ENCODE results near the gene CDH4.
A peak's percentile ranks its signal among the peaks of the same experiment; 100 is the strongest.

The CDH4 gene

GRCh38 chr20:61896058-61896961 is 644.2 kb downstream of the CDH4 start:
- DNase-seq: peak in 40 of 56 donors; percentile 4 to 67 (median 24)

GRCh38 chr20:61897401-61898295 is 645.6 kb downstream of the CDH4 start:
- no peak for DNase-seq

GRCh38 chr20:61898405-61898804 is 646.3 kb downstream of the CDH4 start:
- no peak for DNase-seq

GRCh38 chr20:61900011-61900944 is 648.2 kb downstream of the CDH4 start:
- DNase-seq: peak in 36 of 56 donors; percentile 4 to 77 (median 26)

DNA sequence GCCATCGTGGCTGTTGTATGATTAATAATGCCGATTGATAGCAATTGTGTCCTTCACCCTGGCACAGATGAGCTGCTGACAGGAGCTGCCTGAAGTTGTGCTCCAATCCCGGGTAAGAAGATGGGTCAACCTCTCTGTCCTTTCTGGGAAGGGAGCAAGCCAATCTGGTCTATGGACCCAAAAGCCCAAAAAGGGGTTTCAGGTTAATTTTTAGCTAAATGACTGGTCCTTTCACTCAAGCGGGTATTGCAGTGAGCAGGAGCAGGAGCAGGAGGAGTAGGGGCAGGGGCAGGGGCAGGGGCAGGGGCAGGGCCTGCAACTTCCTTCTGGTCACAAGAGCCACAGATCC is 648.9 kb downstream of the CDH4 start:
- DNase-seq: no peak

GRCh38 chr20:61901392-61902220 is 649.5 kb downstream of the CDH4 start:
- DNase-seq: no peak

- no peak for DNase-seq
Observed at GRCh38 chr20:61902221-61902869, 650.3 kb downstream of the CDH4 start.

DNA sequence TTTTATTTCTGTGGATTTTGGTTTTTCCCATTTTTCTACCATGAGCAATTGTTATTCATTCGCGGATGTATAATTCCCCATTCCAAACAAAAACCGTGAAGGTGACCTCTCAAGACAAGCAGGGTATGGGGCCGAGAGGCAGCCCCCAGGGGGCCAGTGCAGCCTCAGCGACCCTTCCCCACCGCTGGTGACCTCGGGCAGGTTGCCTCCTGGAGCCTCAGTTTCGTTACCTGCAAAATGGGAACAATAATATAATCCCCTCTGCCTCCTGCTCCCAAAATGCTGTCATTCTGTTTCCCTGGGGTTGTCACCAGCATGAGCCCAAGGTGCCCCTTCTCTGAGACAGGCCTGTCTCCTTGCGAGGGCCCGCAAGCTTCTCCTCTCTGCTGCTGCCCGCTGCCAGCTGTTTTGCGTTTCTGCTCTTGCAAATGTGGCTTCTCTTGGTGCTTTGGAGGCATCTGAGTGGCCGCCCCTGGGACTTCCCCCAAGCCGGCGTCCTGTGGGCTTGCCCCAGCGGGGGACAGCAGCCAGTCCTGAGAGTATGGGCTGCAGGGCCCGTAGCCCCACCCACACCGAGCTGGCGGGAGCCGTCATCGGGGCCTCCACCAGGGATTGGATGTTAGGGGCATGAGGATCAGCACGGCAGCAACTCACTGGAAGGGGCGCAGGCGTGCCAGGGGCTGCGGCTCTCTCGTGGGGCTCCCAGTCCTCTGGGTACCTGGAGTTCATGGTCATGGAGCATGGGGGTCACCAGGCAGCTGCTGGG is 651.7 kb downstream of the CDH4 start:
- no peak for DNase-seq

- no peak for DNase-seq
Observed at GRCh38 chr20:61904456-61904855, 652.4 kb downstream of the CDH4 start.

DNA sequence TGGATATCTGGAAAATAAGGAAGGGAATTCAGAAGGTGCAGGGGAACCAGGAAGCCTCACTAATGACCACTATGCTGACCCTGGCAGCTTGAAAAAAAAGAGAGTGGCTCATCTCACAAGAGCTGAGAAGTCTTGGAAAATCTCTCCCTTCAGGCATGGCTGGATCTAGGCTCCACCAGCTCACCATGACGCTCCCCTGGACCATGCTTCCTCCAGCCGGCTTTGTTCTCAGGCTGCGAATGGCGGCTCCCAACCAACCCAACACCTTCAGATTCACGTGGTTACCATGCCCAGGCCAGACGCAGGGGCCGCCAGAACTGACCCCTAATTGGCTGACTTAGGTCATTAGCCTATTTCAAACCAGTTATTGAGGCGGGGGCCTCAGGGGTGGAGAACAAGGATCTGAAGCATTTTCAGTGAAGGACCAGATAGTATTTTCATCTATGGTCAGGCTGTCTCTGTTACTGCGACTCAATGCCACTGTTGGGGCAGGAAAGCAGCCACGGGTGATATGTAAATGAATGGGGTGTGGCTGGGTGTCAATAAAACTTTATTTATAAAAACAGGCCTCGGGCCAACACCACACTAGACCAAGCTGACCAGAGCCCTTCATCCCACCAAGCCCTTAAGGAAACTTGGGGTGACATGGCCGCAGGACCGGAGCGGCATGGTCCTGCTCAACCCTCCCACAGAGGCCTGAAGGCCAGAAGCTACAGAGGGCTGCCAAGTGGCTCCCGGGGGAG is 653.9 kb downstream of the CDH4 start:
- no peak for DNase-seq

DNA sequence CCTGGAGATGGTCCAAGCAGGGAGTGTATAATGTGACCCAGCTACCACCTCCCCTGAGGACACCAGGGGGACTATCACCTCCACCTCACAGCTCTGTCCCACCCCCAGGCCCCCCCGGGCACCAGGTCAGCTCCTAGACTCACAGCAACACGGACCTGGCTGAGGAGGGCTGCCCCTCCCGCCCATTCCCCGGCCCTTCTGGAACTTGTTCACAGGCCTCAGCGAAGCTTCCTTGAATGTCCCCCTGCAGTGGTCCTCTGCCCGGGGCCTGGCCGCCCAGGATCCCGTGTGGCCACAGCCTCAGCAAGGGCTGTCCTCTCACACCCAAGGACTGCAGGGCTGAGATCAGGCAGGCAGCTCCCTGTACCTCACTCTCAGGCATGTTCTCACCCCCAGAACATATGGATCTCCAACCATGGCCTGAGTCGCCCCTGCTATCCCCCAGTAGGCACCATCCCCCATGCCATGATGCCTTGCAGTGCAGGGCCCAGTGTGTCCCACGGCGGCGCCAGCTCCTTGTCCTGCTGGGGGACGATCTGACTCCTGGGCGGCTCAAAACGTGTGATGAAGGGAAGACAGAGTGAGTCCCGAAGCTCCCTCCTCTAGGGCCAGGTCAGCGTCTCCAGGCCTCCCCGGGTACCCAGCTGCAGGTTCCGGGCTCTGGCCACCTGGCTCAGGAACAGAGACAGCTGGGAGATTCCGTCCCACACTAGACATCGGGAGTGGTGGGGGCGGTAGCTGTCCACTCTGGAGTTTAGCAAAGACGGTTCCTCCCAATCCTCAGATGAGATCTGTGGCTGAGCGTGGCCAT is 655.2 kb downstream of the CDH4 start:
- no peak for DNase-seq

- no peak for DNase-seq
Observed at GRCh38 chr20:61908057-61909026, 656.3 kb downstream of the CDH4 start.

- DNase-seq: no peak
Observed at GRCh38 chr20:61909028-61909427, 657.0 kb downstream of the CDH4 start.

- DNase-seq: no peak
Observed at GRCh38 chr20:61909821-61910220, 657.8 kb downstream of the CDH4 start.

DNA sequence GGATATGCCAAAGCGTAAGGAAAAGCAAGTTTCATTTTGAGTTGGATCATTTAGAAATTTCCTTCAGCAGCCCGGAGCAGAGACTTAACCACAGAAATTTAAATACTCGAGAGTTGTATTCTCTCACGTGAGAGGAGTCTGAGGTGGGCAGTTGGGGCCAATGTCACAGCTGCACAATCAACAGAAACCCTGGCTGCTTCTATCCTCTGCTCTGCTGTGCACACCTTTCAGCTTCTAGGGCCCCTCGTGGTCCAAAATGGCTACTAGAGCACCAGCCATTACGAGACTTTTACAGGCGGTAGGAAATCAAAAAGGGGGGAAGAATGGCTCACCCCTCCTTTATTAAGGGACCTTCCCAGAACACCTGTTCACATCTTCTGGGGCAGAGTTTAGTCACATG is 659.8 kb downstream of the CDH4 start:
- DNase-seq: no peak
